ENCODE measurements around the gene ZNF616.

GRCh38 chr19:52140032-52140710 is 433 bp upstream of the ZNF616 start:
- TF ChIP-seq CTCF (IDR thresholded peaks at IDR 0.05; ENCODE audit: insufficient read depth, low read depth, low read length) (no peak), EZH2 (IDR thresholded peaks at IDR 0.05; ENCODE audit: insufficient read depth, low read length) (no peak)

Measured in astrocyte (in vitro differentiated cells and primary cell).